GM15510 (cell line): ENCODE data around the gene PAMR1.

Experiments
- POLR2A ChIP-seq: IDR thresholded peaks from 3 replicates; pipeline ENCODE4 v1.6.1; 2011; ENCODE audit warnings: borderline replicate concordance; ENCODE audit not compliant: insufficient read length; ENCODE audit errors: extremely low read depth

PAMR1 gene

GRCh38 chr11:35523861-35524260 is 1.6 kb downstream of the PAMR1 start:
- TF ChIP-seq POLR2A: no peak

GRCh38 chr11:35523331-35523768 is 2.1 kb downstream of the PAMR1 start:
- no peak for TF ChIP-seq POLR2A

GRCh38 chr11:35520376-35520775 is 5.0 kb downstream of the PAMR1 start:
- TF ChIP-seq POLR2A: no peak

- no peak for TF ChIP-seq POLR2A
These were observed 6.7 kb downstream of the PAMR1 start for GRCh38 chr11:35518766-35519165.

- no peak for TF ChIP-seq POLR2A
These were observed 7.9 kb downstream of the PAMR1 start for GRCh38 chr11:35517481-35517880.

GRCh38 chr11:35516403-35516802 is 9.0 kb downstream of the PAMR1 start:
- TF ChIP-seq POLR2A: no peak

GRCh38 chr11:35515224-35515623 is 10.2 kb downstream of the PAMR1 start:
- no peak for TF ChIP-seq POLR2A

- no peak for TF ChIP-seq POLR2A
These were observed 10.9 kb downstream of the PAMR1 start for GRCh38 chr11:35514481-35514880.

GRCh38 chr11:35511666-35512065 is 13.8 kb downstream of the PAMR1 start:
- no peak for TF ChIP-seq POLR2A

GRCh38 chr11:35507688-35508087 is 17.7 kb downstream of the PAMR1 start:
- TF ChIP-seq POLR2A: no peak

GRCh38 chr11:35501776-35502175 is 23.6 kb downstream of the PAMR1 start:
- no peak for TF ChIP-seq POLR2A

GRCh38 chr11:35500744-35501143 is 24.7 kb downstream of the PAMR1 start:
- TF ChIP-seq POLR2A: no peak

- TF ChIP-seq POLR2A: no peak
These were observed 29.0 kb downstream of the PAMR1 start for GRCh38 chr11:35496416-35496815.

GRCh38 chr11:35494957-35495490 is 30.4 kb downstream of the PAMR1 start:
- TF ChIP-seq POLR2A: no peak

GRCh38 chr11:35491231-35491871 is 34.1 kb downstream of the PAMR1 start:
- TF ChIP-seq POLR2A: no peak

GRCh38 chr11:35488117-35488516 is 37.3 kb downstream of the PAMR1 start:
- TF ChIP-seq POLR2A: no peak
